ENCODE data around the gene C1orf159.

C1orf159 gene

DNA sequence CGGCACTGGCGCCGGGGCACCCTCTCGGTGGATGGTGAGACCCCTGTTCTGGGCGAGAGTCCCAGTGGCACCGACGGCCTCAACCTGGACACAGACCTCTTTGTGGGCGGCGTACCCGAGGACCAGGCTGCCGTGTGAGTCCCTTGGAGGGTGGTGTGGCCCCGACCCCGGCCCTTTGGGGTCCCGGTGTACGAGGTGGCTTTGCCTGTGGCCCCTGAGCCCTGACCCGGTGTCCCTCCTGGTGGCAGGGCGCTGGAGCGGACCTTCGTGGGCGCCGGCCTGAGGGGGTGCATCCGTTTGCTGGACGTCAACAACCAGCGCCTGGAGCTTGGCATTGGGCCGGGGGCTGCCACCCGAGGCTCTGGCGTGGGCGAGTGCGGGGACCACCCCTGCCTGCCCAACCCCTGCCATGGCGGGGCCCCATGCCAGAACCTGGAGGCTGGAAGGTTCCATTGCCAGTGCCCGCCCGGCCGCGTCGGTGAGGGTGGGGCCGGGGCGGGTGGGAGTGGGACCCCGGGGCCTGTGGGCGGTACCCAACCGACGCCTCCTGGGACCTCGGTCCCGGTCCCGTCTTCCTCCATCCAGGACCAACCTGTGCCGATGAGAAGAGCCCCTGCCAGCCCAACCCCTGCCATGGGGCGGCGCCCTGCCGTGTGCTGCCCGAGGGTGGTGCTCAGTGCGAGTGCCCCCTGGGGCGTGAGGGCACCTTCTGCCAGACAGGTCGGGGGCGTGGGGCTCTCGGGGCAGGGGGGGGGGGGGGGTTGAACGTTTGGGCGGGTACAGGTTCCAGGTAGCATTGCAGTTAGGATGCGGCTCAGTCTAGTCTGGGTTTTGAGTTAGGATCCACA, 66.3 kb downstream of the C1orf159 start:
- no peak for DNase-seq

GRCh38 chr1:1048765-1049164, 67.1 kb downstream of the C1orf159 start:
- DNase-seq: no peak

GRCh38 chr1:1047963-1048362, 67.9 kb downstream of the C1orf159 start:
- DNase-seq: no peak

DNA sequence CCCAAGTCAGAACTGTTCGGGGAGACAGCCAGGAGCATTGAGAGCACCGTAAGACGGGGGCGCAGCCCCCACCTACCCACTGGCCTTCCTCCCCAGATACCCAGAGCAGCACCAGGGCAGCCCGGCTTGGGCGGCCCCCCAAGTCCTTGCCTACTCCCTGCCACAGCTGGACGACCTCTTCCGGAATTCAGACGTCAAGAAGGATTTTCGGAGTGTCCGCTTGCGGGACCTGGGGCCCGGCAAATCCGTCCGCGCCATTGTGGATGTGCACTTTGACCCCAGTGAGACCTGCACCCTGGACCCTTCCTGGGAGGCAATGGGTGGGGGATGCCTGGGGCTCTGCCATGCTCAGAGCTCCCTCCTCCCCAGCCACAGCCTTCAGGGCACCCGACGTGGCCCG, 68.5 kb downstream of the C1orf159 start:
- DNase-seq: no peak

DNA sequence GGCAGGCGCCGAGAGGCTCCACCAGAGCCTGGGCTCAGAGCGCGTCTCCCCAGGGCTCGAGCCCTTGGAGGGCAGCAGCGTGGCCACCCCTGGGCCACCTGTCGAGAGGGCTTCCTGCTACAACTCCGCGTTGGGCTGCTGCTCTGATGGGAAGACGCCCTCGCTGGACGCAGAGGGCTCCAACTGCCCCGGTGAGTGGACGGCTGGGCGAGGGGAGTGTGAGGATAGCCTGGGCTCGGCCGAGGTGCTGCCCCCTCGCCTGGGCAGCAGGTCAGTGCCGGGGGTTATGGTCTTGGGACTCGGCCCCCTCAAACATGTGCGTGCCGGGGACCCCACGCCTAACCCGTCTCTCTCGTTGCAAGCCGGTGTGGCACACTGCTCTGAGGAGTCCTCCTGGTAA, 69.1 kb downstream of the C1orf159 start:
- no peak for DNase-seq

GRCh38 chr1:1046243-1046642, 69.6 kb downstream of the C1orf159 start:
- DNase-seq: no peak

DNA sequence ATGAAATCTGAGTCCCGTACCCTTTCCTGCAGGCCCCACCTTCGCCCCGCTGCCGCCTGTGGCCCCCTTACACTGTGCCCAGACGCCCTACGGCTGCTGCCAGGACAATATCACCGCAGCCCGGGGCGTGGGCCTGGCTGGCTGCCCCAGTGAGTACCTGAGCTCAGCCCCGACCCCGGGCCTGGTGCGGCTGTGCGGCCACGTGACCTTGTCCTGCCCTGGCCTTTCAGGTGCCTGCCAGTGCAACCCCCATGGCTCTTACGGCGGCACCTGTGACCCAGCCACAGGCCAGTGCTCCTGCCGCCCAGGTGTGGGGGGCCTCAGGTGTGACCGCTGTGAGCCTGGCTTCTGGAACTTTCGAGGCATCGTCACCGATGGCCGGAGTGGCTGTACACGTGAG, 70.8 kb downstream of the C1orf159 start:
- no peak for DNase-seq

DNA sequence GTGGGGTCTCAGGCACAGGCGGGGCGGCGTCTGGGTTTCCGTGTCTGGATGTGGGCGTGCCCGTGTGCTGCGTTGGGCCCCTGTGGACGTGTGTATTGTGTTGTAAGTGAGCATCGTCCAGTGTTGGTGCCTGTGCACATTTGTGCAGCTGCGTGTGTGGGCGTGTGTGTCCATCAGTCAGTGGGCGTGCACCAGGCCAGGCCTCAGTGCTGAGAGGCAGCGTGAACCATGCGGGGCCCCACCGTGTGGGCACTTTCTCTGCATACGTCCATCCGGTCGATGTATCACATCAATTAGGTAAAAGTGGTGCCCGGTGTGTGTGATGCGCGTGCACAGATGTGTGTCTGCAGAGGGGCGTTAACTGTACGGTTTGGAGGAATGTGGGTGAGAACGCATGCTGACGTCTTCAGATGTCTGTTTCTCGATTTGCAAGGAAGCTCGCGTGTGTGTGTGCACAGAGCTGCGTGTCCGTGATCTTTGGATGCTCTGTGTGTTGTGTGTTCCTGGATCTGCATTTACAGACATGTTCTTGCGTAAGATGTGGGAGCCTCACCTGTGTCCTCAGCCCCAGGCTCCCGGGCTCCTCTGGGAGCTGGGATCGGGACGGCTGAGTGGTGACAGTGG, 71.3 kb downstream of the C1orf159 start:
- DNase-seq: no peak

GRCh38 chr1:1043921-1044320, 72.0 kb downstream of the C1orf159 start:
- no peak for DNase-seq

DNA sequence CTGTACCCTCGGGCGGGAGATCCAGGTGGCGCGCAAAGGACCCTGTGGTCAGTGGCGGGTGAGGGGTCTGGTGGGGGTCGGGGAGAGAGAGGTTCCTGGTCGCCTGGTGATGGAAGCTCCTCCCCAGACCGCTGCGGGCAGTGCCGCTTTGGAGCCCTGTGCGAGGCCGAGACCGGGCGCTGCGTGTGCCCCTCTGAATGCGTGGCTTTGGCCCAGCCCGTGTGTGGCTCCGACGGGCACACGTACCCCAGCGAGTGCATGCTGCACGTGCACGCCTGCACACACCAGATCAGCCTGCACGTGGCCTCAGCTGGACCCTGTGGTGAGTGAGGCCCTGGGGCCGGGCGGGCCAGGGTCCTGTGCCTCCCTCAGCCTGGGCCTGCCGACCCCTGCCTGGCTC, 72.5 kb downstream of the C1orf159 start:
- no peak for DNase-seq

GRCh38 chr1:1042835-1043234, 73.1 kb downstream of the C1orf159 start:
- no peak for DNase-seq

DNA sequence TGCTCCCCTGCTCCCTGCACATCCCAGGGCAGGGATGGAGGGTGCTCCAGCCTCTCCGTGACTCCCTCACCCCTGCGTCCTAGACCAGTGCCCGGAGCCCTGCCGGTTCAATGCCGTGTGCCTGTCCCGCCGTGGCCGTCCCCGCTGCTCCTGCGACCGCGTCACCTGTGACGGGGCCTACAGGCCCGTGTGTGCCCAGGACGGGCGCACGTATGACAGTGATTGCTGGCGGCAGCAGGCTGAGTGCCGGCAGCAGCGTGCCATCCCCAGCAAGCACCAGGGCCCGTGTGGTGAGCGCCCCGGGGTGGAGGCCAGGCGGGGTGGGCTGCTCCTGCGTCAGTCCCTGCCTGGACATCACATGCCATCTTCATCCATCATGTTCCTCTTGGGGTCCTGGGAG, 74.0 kb downstream of the C1orf159 start:
- DNase-seq: no peak

DNA sequence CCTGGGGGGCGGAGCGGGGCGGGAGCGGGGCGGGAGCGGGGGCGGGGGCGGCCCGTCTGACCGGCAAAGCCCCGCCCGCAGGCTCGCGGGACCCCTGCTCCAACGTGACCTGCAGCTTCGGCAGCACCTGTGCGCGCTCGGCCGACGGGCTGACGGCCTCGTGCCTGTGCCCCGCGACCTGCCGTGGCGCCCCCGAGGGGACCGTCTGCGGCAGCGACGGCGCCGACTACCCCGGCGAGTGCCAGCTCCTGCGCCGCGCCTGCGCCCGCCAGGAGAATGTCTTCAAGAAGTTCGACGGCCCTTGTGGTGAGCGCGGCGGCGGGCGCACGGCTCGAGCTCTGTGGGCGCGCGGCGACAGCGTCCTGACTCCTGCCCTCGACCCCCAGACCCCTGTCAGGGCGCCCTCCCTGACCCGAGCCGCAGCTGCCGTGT, 74.8 kb downstream of the C1orf159 start:
- DNase-seq: peak; percentile 52

DNA sequence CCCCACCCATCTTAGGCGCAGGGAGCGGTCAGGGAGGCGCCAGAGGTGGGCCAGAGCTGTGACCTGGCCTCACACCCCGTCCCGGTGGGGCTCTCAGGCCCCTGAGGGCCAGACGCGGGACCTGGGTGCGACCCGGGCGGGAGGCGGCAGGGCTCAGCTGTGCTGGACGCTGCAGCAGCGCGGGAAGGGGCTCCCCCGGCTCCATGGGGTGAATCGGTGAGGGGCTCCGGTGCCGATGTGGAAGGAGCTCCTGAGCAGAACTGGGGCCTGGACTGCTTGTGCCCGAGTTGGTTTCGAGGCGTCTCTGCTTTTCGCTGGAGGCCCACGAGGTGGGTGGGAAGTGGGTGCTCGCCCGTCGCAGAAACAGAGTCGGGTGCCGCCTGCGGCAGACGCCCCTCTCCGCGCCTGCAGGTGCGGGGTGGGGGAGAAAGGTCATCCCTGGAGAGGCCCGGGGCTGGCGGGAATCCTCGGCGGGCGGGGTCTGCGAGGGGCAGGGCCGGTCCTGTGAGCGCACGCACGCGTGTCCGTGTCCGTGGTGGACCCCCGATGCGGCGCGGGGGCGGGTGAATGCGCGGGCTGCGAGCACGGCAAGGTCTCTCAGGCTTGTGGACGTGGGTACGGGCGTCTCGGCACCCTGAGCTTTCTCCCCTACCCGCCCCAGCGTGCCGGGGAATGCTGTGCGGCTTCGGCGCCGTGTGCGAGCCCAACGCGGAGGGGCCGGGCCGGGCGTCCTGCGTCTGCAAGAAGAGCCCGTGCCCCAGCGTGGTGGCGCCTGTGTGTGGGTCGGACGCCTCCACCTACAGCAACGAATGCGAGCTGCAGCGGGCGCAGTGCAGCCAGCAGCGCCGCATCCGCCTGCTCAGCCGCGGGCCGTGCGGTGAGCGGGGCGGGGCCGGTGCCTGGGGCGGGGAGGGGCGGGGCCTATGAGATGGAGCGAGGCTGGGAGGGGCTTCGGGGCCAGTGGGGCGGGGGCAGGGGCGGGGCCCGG, 75.6 kb downstream of the C1orf159 start:
- peak; percentile 75 for DNase-seq

DNA sequence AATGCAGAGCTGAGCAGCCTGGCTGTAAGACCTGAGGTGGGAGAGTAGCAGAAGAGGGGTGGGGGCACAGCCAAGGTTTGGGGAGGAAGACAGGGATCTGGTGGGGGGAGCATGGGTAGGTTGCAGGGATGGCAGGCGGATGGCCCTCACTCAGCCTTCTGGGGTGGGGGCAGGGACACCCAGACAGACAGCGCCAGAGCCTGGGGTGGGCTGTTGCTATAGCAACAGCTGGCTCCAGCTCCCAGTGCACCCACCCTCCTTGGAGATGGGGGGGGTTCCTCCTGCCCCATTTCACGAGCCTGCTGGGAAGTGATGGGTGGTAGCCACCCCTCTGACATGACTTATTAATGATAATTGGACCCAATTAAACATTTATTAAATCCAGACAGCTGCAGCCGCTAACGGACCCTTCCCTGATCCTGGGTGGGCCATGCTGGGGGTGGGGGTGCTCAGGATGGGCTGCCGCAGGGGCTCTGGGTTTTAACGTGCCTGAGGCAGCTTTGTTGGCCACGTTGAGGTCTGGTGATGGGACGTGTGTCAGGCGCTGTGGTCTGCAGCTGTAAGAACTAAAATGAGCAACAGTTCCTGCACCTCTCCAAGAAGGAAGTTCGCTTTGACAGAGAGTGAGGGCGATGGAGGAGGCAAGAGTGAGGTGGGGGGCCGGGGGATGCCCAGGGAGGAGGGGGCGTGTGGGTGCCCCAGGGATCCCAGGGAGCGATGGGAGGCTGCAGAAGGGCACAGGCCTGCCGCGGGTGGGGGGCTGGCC, 76.6 kb downstream of the C1orf159 start:
- peak; percentile 63 for DNase-seq

- peak; percentile 24 for DNase-seq
Observed at GRCh38 chr1:1038694-1039093, 77.2 kb downstream of the C1orf159 start.

GRCh38 chr1:1037366-1038327, 78.2 kb downstream of the C1orf159 start:
- DNase-seq: no peak

GRCh38 chr1:1035291-1035943, 80.5 kb downstream of the C1orf159 start:
- DNase-seq: no peak

GRCh38 chr1:1034439-1034781, 81.5 kb downstream of the C1orf159 start:
- peak; percentile 79 for DNase-seq

DNA sequence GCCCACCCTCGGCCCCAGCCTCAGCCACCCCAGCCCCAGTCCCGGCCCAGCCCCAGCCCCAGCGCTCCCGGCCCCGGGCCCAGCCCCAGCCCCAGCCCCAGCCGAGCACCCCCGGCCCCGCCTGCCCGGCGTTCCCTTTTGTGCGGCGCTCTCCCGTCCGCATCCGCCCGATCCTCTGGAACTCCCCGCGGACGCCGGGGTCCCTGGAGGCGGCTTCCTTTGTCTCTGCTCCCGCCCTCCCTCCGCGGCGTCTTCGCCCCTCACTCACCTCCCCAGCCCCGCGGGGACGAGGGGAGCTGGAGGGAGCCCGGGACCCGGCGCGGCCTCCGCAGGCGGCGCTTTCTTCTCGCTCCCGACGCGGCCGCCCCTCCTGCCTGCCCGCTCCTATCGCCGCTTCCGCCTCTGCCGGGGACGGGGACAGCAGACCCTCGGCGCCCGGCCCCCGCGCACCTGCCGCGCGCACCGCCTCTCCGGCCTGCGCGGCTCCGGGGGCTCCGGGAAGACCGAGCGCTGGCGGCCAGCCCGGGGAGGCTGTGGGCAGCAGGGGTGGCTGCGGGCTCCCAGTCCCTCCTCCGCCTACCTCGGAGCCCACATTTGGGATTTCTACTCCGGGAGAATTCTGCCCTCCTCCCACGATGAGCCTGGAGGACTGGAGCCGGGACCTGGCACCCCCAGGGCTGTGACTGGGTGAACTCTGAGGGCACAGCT, 82.0 kb downstream of the C1orf159 start:
- peak; percentile 70 for DNase-seq
